RWPE1 (cell line): ENCODE data around the gene FRAS1.
"Not testable (repeated sequence)": the region's sequence is repeated elsewhere in the genome, so short reads cannot be mapped to it uniquely, and the experiment has no call there.

ENCODE experiments used
- CTCF ChIA-PET: fragments of 350-600 bp; sonication (Branson Sonifier 250); formaldehyde crosslinking; extraction: SDS; loops from one replicate; lab custom pipeline; 2021; lab: Yijun Ruan, JAX
- POLR2A ChIA-PET: fragments of 400-600 bp; formaldehyde crosslinking; extraction: SDS; loops from one replicate; lab custom pipeline; 2020; ENCODE audit warnings: antibody characterized with exemption; ENCODE audit not compliant: low non-redundant PET; lab: Yijun Ruan, JAX
- DNase-seq: peaks from one replicate; pipeline ENCODE4 v3.0.0; 2012; ENCODE audit warnings: low spot score
- H3K27ac ChIP-seq: fragments of 450-650 bp; 2 replicates; pipeline ENCODE4 v1.5.1; 2017
- CTCF ChIP-seq: fragments of 450-650 bp; conservative IDR thresholded peaks from 2 replicates; pipeline ENCODE4 v1.5.1; 2017; ENCODE audit warnings: low read depth, mild to moderate bottlenecking

FRAS1 gene

GRCh38 chr4:78207951-78208350 is 150.8 kb downstream of the FRAS1 start:
- DNase-seq: no peak
- CTCF ChIA-PET: interaction anchor here (0.7 kb wide), 1 partner anchor 305 kb away, joined by 3 read pairs; no protein-coding TSS in a partner anchor
- no peak for TF ChIP-seq CTCF
- POLR2A ChIA-PET: no interaction called here
- H3K27ac ChIP-seq: no peak overlapping the region

- CTCF ChIA-PET, POLR2A ChIA-PET, DNase-seq, H3K27ac ChIP-seq: not testable (repeated sequence)
These were observed 151.8 kb downstream of the FRAS1 start for GRCh38 chr4:78208896-78209295.

GRCh38 chr4:78210694-78211410 is 153.7 kb downstream of the FRAS1 start:
- H3K27ac ChIP-seq: no peak overlapping the region
- POLR2A ChIA-PET: no interaction called here
- no peak for TF ChIP-seq CTCF
- CTCF ChIA-PET: interaction anchor here (0.5 kb wide), 1 partner anchor 155 kb away, joined by 3 read pairs; no protein-coding TSS in a partner anchor
- DNase-seq: no peak

- no peak for DNase-seq
- TF ChIP-seq CTCF: no peak
- ChIA-PET CTCF (no interaction called here), POLR2A (no interaction called here)
- H3K27ac ChIP-seq: no peak overlapping the region
These were observed 156.1 kb downstream of the FRAS1 start for GRCh38 chr4:78213218-78213617.

- ChIA-PET POLR2A (no interaction called here), CTCF (no interaction called here)
- no peak for TF ChIP-seq CTCF
- DNase-seq: no peak
- H3K27ac ChIP-seq: no peak overlapping the region
These were observed 157.0 kb downstream of the FRAS1 start for GRCh38 chr4:78214078-78214477.

- H3K27ac ChIP-seq: no peak overlapping the region
- no peak for TF ChIP-seq CTCF
- CTCF ChIA-PET: no interaction called here
- POLR2A ChIA-PET: no interaction called here
- DNase-seq: no peak
These were observed 160.4 kb downstream of the FRAS1 start for GRCh38 chr4:78217557-78217956.

- ChIA-PET CTCF (no interaction called here), POLR2A (no interaction called here)
- no peak for DNase-seq
- no peak for TF ChIP-seq CTCF
- no peak overlapping the region for H3K27ac ChIP-seq
These were observed 161.1 kb downstream of the FRAS1 start for GRCh38 chr4:78218260-78218659.
